CD4-positive, alpha-beta T cell (primary cell): ENCODE data around the gene ENAH. TPM values are rescaled to one million over a fixed set of nuclear protein-coding genes. Genes with fewer than 3 reads are reported as not detected.

Experiments
- ATAC-seq: fragments of 200-7000 bp; cut with Tn5 transposase; one replicate; pipeline ENCODE4 v1.10.0; 2022; ENCODE audit warnings: mild to moderate bottlenecking; ENCODE audit not compliant: poor library complexity
- CTCF ChIA-PET: fragments of 350-600 bp; sonication (Branson Sonifier 250); formaldehyde crosslinking; loops from one replicate; lab custom pipeline; 2021; ENCODE audit warnings: antibody characterized with exemption, inconsistent platforms; lab: Charles Lee
- POLR2A ChIA-PET: fragments of 350-600 bp; sonication (Branson Sonifier 250); formaldehyde crosslinking; loops from one replicate; lab custom pipeline; 2021; ENCODE audit warnings: antibody characterized with exemption, inconsistent platforms; lab: Charles Lee
- DNase-seq, 14 experiments: peaks; one replicate each; pipeline ENCODE4 v3.0.0-alpha.2; 2013 to 2020; ENCODE audit warnings: mixed read lengths in 2 of 14
- H3K27ac ChIP-seq, 2 donors: one replicate each; pipeline versions ENCODE4 v1.5.1 to v1.7.0; 2013; ENCODE audit warnings: low read length in 2 of 2, low read depth in 1 of 2, mild to moderate bottlenecking in 1 of 2
- H3K27me3 ChIP-seq, 2 experiments: 1 replicate in 1 of 2; 2 replicates in 1 of 2; pipeline versions ENCODE4 v1.6.1 to v1.7.0; 2013; ENCODE audit warnings: low read length in 2 of 2, control low read depth in 1 of 2, mild to moderate bottlenecking in 1 of 2, moderate library complexity in 1 of 2; ENCODE audit not compliant: insufficient read depth in 2 of 2, control insufficient read depth in 1 of 2
- H3K36me3 ChIP-seq: one replicate; pipeline ENCODE4 v1.6.1; 2013; ENCODE audit warnings: low read length, control low read depth; ENCODE audit not compliant: insufficient read depth
- H3K4me1 ChIP-seq: one replicate; pipeline ENCODE4 v1.6.1; 2013; ENCODE audit warnings: low read length, control low read depth; ENCODE audit not compliant: insufficient read depth
- H3K4me3 ChIP-seq: one replicate; pipeline ENCODE4 v1.5.1; 2013; ENCODE audit warnings: mild to moderate bottlenecking, low read length, moderate library complexity
- H3K9me3 ChIP-seq, 2 experiments: 1 replicate in 1 of 2; 2 replicates in 1 of 2; pipeline versions ENCODE4 v1.6.1 to v1.7.0; 2013; ENCODE audit warnings: low read length in 2 of 2, mild to moderate bottlenecking in 2 of 2, control low read depth in 1 of 2, moderate library complexity in 1 of 2; ENCODE audit not compliant: control insufficient read depth in 1 of 2, insufficient read depth in 1 of 2
- H3K27ac Mint-ChIP-seq: one replicate; pipeline ENCODE4 v1.8.0; 2020; ENCODE audit warnings: mixed read lengths
- H3K27me3 Mint-ChIP-seq: one replicate; pipeline ENCODE4 v1.8.0; 2021; ENCODE audit warnings: mixed read lengths
- H3K36me3 Mint-ChIP-seq: one replicate; pipeline ENCODE4 v1.8.0; 2021; ENCODE audit warnings: low read depth, mixed read lengths
- H3K4me1 Mint-ChIP-seq: one replicate; pipeline ENCODE4 v1.8.0; 2021; ENCODE audit warnings: low read depth, mixed read lengths
- H3K4me3 Mint-ChIP-seq: one replicate; pipeline ENCODE4 v1.8.0; 2020; ENCODE audit warnings: mild to moderate bottlenecking, mixed read lengths
- H3K9me3 Mint-ChIP-seq: one replicate; pipeline ENCODE4 v1.8.0; 2020; ENCODE audit warnings: mixed read lengths
- CTCF ChIP-seq: fragments of 200-600 bp; IDR thresholded peaks from one replicate; pipeline ENCODE4 v1.8.0; 2022; ENCODE audit warnings: antibody characterized with exemption, mild to moderate bottlenecking
- intact Hi-C, 2 experiments: fragments of 100-400 bp; cut with DNase I in 1 of 2; cut with micrococcal nuclease in 1 of 2; formaldehyde crosslinking; loops; one replicate each; pipeline versions ENCODE4 v1.15.1 to v1.9.0; 2023 to 2025; cut with DNase I, micrococcal nuclease
- total RNA-seq, 174 experiments: library from RNA in 2 of 174; stranded (reverse) in 2 of 174; gene quantifications; one replicate each; pipeline ENCODE4 v1.2.3 and lab custom pipeline; 2021 to 2026

Gene ENAH
- total RNA-seq, 2 experiments from 2014 or later, result not detected

- no peaks in the 10 kb centered on the region for H3K4me1 ChIP-seq
- ATAC-seq (no peak), DNase-seq (no peak)
- POLR2A ChIA-PET, result interaction anchor here (1.0 kb wide), 1 partner anchor 106 kb away, joined by 3 read pairs; the partner anchor contains the start of gene SRP9
- H3K4me3 ChIP-seq, result no peak overlapping the region
- Mint-ChIP-seq H3K27me3 (peaks cover 24% of the 10 kb centered on the region), H3K4me3 (no peak overlapping the region), H3K9me3 (no peaks in the 10 kb centered on the region), H3K27ac (no peak overlapping the region), H3K36me3 (no peaks in the 10 kb centered on the region), H3K4me1 (no peaks in the 10 kb centered on the region)
- no peaks in the 10 kb centered on the region for H3K36me3 ChIP-seq
- CTCF ChIA-PET, result no interaction called here
- intact Hi-C loops, result no loop called here
- H3K27ac ChIP-seq, result no peak overlapping the region
- no peaks in the 10 kb centered on the region for H3K27me3 ChIP-seq
- TF ChIP-seq CTCF, result no peak
- H3K9me3 ChIP-seq, result no peaks in the 10 kb centered on the region
These were observed 18.1 kb upstream of the ENAH start for GRCh38 chr1:225670806-225671733.

GRCh38 chr1:225670356-225670755 lies 17.4 kb upstream of the ENAH start:
- Histone ChIP-seq H3K4me3 (no peak overlapping the region), H3K4me1 (no peaks in the 10 kb centered on the region), H3K27me3 (no peaks in the 10 kb centered on the region), H3K27ac (no peak overlapping the region), H3K36me3 (no peaks in the 10 kb centered on the region), H3K9me3 (no peaks in the 10 kb centered on the region)
- intact Hi-C loops, result no loop called here
- ATAC-seq, result no peak
- Mint-ChIP-seq H3K27me3 (peaks cover 18% of the 10 kb centered on the region), H3K4me3 (no peak overlapping the region), H3K9me3 (no peaks in the 10 kb centered on the region), H3K36me3 (no peaks in the 10 kb centered on the region), H3K27ac (no peak overlapping the region), H3K4me1 (no peaks in the 10 kb centered on the region)
- no peak for TF ChIP-seq CTCF
- CTCF ChIA-PET, result no interaction called here
- POLR2A ChIA-PET, result no interaction called here
- DNase-seq, result no peak

- Mint-ChIP-seq H3K4me1 (no peaks in the 10 kb centered on the region), H3K4me3 (no peak overlapping the region), H3K27me3 (peaks cover 3% of the 10 kb centered on the region), H3K27ac (no peak overlapping the region), H3K36me3 (no peaks in the 10 kb centered on the region), H3K9me3 (no peaks in the 10 kb centered on the region)
- ATAC-seq (no peak), DNase-seq (no peak)
- POLR2A ChIA-PET, result interaction anchor here (0.6 kb wide), 1 partner anchor 46 kb away, joined by 3 read pairs; no protein-coding TSS in a partner anchor
- H3K27ac ChIP-seq, result no peak overlapping the region
- H3K4me3 ChIP-seq, result no peak overlapping the region
- H3K4me1 ChIP-seq, result no peaks in the 10 kb centered on the region
- H3K9me3 ChIP-seq, result no peaks in the 10 kb centered on the region
- no peaks in the 10 kb centered on the region for H3K36me3 ChIP-seq
- H3K27me3 ChIP-seq, result no peaks in the 10 kb centered on the region
- CTCF ChIA-PET, result no interaction called here
- intact Hi-C loops, result no loop called here
- no peak for TF ChIP-seq CTCF
These were observed 15.3 kb upstream of the ENAH start for GRCh38 chr1:225668222-225668621.
